Testis (tissue), 2 donors: ENCODE results near the gene RSBN1L.

Source experiments
- POLR2A ChIP-seq: fragments of 450-650 bp; IDR thresholded peaks from one replicate; pipeline ENCODE4 v1.6.1; 2017; ENCODE audit warnings: antibody characterized with exemption, mild to moderate bottlenecking, moderate library complexity
- TF ChIP-seq, protein P1 (sequence below), 3 experiments: fragments of 450-650 bp in 2 of 3; fragments of 200-600 bp in 1 of 3; sonication (generic) in 1 of 3; IDR thresholded peaks; one replicate each; pipeline ENCODE4 v1.5.1; 2016 to 2019; ENCODE audit warnings: antibody characterized with exemption in 3 of 3, mild to moderate bottlenecking in 2 of 3, moderate library complexity in 1 of 3

- TF ChIP-seq, protein P1, sequence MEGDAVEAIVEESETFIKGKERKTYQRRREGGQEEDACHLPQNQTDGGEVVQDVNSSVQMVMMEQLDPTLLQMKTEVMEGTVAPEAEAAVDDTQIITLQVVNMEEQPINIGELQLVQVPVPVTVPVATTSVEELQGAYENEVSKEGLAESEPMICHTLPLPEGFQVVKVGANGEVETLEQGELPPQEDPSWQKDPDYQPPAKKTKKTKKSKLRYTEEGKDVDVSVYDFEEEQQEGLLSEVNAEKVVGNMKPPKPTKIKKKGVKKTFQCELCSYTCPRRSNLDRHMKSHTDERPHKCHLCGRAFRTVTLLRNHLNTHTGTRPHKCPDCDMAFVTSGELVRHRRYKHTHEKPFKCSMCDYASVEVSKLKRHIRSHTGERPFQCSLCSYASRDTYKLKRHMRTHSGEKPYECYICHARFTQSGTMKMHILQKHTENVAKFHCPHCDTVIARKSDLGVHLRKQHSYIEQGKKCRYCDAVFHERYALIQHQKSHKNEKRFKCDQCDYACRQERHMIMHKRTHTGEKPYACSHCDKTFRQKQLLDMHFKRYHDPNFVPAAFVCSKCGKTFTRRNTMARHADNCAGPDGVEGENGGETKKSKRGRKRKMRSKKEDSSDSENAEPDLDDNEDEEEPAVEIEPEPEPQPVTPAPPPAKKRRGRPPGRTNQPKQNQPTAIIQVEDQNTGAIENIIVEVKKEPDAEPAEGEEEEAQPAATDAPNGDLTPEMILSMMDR (IDR thresholded peaks at IDR 0.05): no peak
- no peak for TF ChIP-seq POLR2A
These were observed 31.3 kb downstream of the RSBN1L start for GRCh38 chr7:77727527-77727926.
